ENCODE measurements around the gene COLEC11. TPM values are rescaled to one million over a fixed set of nuclear protein-coding genes. Genes with fewer than 3 reads are reported as not detected.
"Not testable (repeated sequence)": the region's sequence is repeated elsewhere in the genome, so short reads cannot be mapped to it uniquely, and the experiment has no call there.

Gene COLEC11
- total and polyA plus RNA-seq, 8 donors: 0.84 to 7.1 (median 4.3) TPM

DNA sequence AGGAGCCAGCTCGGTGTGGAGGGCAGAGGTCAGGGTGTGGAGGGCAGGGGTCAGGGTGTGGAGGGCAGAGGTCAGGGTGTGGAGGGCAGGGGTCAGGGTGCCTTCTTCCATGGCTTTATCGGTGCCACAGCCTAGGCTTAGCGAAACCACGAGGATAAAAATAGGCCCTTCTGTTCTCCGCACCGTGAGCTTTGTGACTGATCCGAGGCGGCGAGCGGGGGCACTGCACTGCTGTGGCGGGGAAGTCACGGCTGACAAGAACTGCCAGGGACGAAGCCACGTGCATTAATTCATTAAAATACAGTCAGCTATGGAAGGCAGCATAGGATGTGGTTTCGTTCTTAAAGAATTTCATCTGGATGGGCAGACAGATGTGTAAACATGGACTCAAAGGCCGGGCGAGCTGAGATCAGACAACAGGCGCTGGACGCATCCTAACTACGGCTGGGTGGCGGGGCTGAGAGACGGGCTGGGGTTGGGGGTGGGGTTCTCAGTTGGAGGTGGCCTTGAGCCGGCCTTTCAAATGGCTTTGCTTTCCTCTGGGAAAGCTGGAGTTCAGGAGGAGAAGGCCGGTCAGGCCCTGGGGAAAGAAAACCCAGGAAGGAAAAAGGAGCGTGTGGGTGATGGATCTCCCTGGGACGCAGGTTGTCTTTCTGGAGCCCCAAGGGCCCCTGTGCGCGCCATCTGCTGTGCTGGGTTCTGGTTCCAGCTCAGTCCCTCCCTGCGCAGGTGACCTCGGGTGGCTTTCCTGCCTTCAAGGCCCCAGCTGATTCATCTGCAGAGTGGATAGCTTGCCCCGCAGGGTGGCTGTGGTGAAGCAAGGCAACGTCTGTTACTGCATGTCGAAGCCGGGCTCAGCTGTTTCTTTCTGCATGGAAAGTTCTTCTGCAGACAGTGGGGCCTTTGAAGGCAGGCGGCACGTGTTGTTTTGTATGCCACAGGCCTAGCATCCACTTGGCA, 62.1 kb downstream of the COLEC11 start:
- no peak for ATAC-seq
- intact Hi-C loops (cut with DNase I): no loop called here
- Histone ChIP-seq H3K9me3 (no peaks in the 10 kb centered on the region), H3K27me3 (peaks cover 0 to 11% of the 10 kb centered on the region in 2 donors), H3K36me3 (no peaks in the 10 kb centered on the region), H3K4me1 (peaks cover 1 to 2% of the 10 kb centered on the region in 2 donors), H3K4me3 (no peak overlapping the region), H3K27ac (no peak overlapping the region)
- no peak for TF ChIP-seq CTCF (IDR thresholded peaks at IDR 0.05)
- no peak for DNase-seq

DNA sequence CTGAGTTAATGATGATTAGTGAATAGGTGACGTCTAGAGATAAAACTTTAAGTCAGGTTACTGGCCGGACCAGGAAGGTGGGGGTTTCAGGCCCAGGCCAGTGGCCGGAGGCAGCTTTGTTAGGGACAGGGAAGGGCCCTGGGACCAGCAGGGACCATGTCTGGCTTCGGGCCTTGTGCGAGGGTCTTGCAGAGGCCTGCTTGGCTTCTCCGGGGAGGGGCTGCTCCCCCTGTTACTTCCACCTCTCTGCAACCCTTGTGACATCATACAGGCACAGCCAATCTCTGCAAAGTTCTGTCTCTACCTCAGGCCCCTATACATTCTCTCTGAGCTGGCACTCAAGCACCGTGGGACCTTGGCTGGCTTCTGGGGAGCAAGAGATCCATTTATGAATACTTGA, 63.0 kb downstream of the COLEC11 start, which contains the start of gene ALLC:
Gene ALLC (plus strand): TSS at position 320 of the 400 bp plus-strand sequence. CDS start 12,958 bp downstream, outside the sequence.
- no peak within 1 kb of the TSS for H3K4me3 ChIP-seq
- intact Hi-C loops (cut with DNase I): no loop called here
- ATAC-seq: no peak
- no peaks in the 10 kb centered on the region for H3K4me1 ChIP-seq
- no peak within 1 kb of the TSS for H3K27ac ChIP-seq
- no peak for DNase-seq
- H3K36me3 ChIP-seq: no peaks in the 10 kb centered on the region
- H3K27me3 ChIP-seq: peaks cover 0 to 2% of the 10 kb centered on the region in 2 donors
- no peaks in the 10 kb centered on the region for H3K9me3 ChIP-seq
- no peak for TF ChIP-seq CTCF (IDR thresholded peaks at IDR 0.05)

GRCh38 chr2:3659447-3660432, 64.8 kb downstream of the COLEC11 start:
- no peak for TF ChIP-seq CTCF (IDR thresholded peaks at IDR 0.05)
- no peak overlapping the region for H3K27ac ChIP-seq
- no peaks in the 10 kb centered on the region for H3K9me3 ChIP-seq
- intact Hi-C loops (cut with DNase I): no loop called here
- no peaks in the 10 kb centered on the region for H3K4me1 ChIP-seq
- H3K27me3 ChIP-seq: no peaks in the 10 kb centered on the region
- no peaks in the 10 kb centered on the region for H3K36me3 ChIP-seq
- DNase-seq: peak in 2 of 4 donors; percentile 46 to 71
- no peak overlapping the region for H3K4me3 ChIP-seq
- ATAC-seq: peak; percentile 60

GRCh38 chr2:3660640-3661039, 65.7 kb downstream of the COLEC11 start:
- H3K4me1 ChIP-seq; H3K27ac ChIP-seq; DNase-seq; intact Hi-C loops (cut with DNase I); H3K27me3 ChIP-seq; H3K36me3 ChIP-seq; H3K9me3 ChIP-seq; H3K4me3 ChIP-seq; ATAC-seq: not testable (repeated sequence)

DNA sequence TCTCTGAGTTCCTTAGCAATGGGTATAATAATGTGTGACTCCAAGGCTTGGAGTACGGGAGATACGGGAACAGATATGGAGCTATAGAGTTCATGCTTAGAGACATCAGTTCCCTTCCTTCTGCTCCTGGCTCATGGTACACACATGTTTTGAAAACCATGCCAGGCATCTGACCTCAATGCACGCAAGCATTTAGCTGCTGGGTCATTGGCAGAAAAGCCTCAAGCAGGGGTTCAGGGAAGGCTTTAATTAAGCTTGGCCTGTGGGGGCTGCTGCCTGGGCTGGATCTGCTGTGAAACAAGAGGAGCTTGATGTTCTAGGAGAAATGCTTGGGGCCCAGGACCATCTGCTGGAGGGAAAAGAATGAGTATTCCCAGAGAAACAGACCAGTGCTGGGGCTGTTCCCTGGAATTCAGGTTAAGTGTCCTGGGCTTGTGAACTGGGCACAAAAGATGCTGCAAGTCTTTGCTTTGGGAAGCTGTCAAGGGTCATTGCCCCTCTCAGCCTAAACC, 66.3 kb downstream of the COLEC11 start:
- Histone ChIP-seq H3K27me3 (no peaks in the 10 kb centered on the region), H3K9me3 (no peaks in the 10 kb centered on the region), H3K4me3 (no peak overlapping the region), H3K4me1 (no peaks in the 10 kb centered on the region), H3K27ac (no peak overlapping the region), H3K36me3 (no peaks in the 10 kb centered on the region)
- no peak for ATAC-seq
- no peak for TF ChIP-seq CTCF (IDR thresholded peaks at IDR 0.05)
- intact Hi-C loops (cut with DNase I): no loop called here
- no peak for DNase-seq

Data from left lung (tissue), 10 donors.